Occipital lobe (tissue), 2 donors: ENCODE measurements around the gene SLC45A3. TPM values are rescaled to one million over a fixed set of nuclear protein-coding genes. Genes with fewer than 3 reads are reported as not detected.
A peak's percentile ranks its signal among the peaks of the same experiment; 100 is the strongest.

ENCODE experiments used
- DNase-seq: peaks from one replicate; lab custom pipeline; 2025; lab: John Stamatoyannopoulos, UW
- total RNA-seq: library from RNA; depleted of rRNA; stranded (reverse); fragments of >200 nt; gene quantifications from one replicate; pipeline ENCODE4 v1.2.3, GENCODE V29; 2014

The SLC45A3 gene
- total RNA-seq, 1 donor from 2014 or later = 4.4 TPM

- DNase-seq = no peak
These were observed 21.1 kb upstream of the SLC45A3 start for GRCh38 chr1:205701420-205701819.

GRCh38 chr1:205700865-205701401, 20.6 kb upstream of the SLC45A3 start:
- DNase-seq = no peak

GRCh38 chr1:205699416-205699815, 19.1 kb upstream of the SLC45A3 start:
- DNase-seq = no peak

GRCh38 chr1:205698921-205699320, 18.6 kb upstream of the SLC45A3 start:
- no peak for DNase-seq

- DNase-seq = no peak
These were observed 13.2 kb upstream of the SLC45A3 start for GRCh38 chr1:205693421-205693991.

GRCh38 chr1:205692423-205692822, 12.1 kb upstream of the SLC45A3 start:
- no peak for DNase-seq

GRCh38 chr1:205690122-205690756, 9.9 kb upstream of the SLC45A3 start:
- no peak for DNase-seq

- DNase-seq = no peak
These were observed 9.2 kb upstream of the SLC45A3 start for GRCh38 chr1:205689479-205689878.

GRCh38 chr1:205688171-205689080, 8.1 kb upstream of the SLC45A3 start:
- no peak for DNase-seq

- no peak for DNase-seq
These were observed 6.9 kb upstream of the SLC45A3 start for GRCh38 chr1:205687242-205687641.

GRCh38 chr1:205681364-205681763, 1.1 kb upstream of the SLC45A3 start:
- no peak for DNase-seq

GRCh38 chr1:205678286-205679111, 1.8 kb downstream of the SLC45A3 start:
- no peak for DNase-seq

- no peak for DNase-seq
These were observed 3.1 kb downstream of the SLC45A3 start for GRCh38 chr1:205677167-205677566.

GRCh38 chr1:205676597-205676996, 3.7 kb downstream of the SLC45A3 start:
- DNase-seq = peak; percentile 69

GRCh38 chr1:205676002-205676401, 4.3 kb downstream of the SLC45A3 start:
- DNase-seq = no peak

- DNase-seq = no peak
These were observed 5.1 kb downstream of the SLC45A3 start for GRCh38 chr1:205675247-205675646.

- no peak for DNase-seq
These were observed 7.3 kb downstream of the SLC45A3 start for GRCh38 chr1:205672970-205673369.

GRCh38 chr1:205672395-205672889, 7.9 kb downstream of the SLC45A3 start:
- no peak for DNase-seq

- no peak for DNase-seq
These were observed 9.5 kb downstream of the SLC45A3 start for GRCh38 chr1:205670611-205671430.

GRCh38 chr1:205670150-205670446, 10.2 kb downstream of the SLC45A3 start:
- no peak for DNase-seq
